SK-N-SH treated with all-trans-retinoic acid at 6 μM for 48 hours (cell line): ENCODE results near the gene SEMA5A.
A peak's percentile ranks its signal among the peaks of the same experiment; 100 is the strongest.

Experiments
- ATAC-seq: fragments of 200-7000 bp; cut with Tn5 transposase; 3 replicates; pipeline ENCODE4 v1.9.1; 2020; ENCODE audit warnings: mild to moderate bottlenecking, moderate library complexity
- ARNTL ChIP-seq: fragments of 450-650 bp; formaldehyde crosslinking; IDR thresholded peaks from 2 replicates; pipeline ENCODE4 v1.5.0; 2020; ENCODE audit warnings: low read depth, mild to moderate bottlenecking, moderate library complexity, borderline replicate concordance
- BACH2 ChIP-seq: fragments of 250-450 bp; sonication (Bioruptor Pico); IDR thresholded peaks from 2 replicates; pipeline ENCODE4 v1.9.0; 2021; ENCODE audit warnings: mild to moderate bottlenecking, borderline replicate concordance
- CREB5 ChIP-seq: fragments of 250-450 bp; sonication (Bioruptor Pico); IDR thresholded peaks from 2 replicates; pipeline ENCODE4 v1.5.1; 2020; ENCODE audit warnings: low read depth, mild to moderate bottlenecking, moderate library complexity
- CSDC2 ChIP-seq: fragments of 250-450 bp; sonication (Bioruptor Pico); IDR thresholded peaks from 2 replicates; pipeline ENCODE4 v1.5.0; 2020; ENCODE audit warnings: mild to moderate bottlenecking, moderate library complexity
- CSRNP3 ChIP-seq: fragments of 250-450 bp; sonication (Bioruptor Pico); IDR thresholded peaks from 2 replicates; pipeline ENCODE4 v1.5.1; 2021; ENCODE audit warnings: mild to moderate bottlenecking, moderate library complexity
- ESRRG ChIP-seq: fragments of 250-450 bp; sonication (Bioruptor Pico); IDR thresholded peaks from 2 replicates; pipeline ENCODE4 v1.6.1; 2021; ENCODE audit warnings: mild to moderate bottlenecking
- GLIS3 ChIP-seq: fragments of 250-450 bp; sonication (Bioruptor Pico); IDR thresholded peaks from 2 replicates; pipeline ENCODE4 v1.5.0; 2020; ENCODE audit warnings: mild to moderate bottlenecking, moderate library complexity
- ISL1 ChIP-seq: fragments of 250-450 bp; sonication (Bioruptor Pico); IDR thresholded peaks from 2 replicates; pipeline ENCODE4 v2.1.2; 2022; ENCODE audit warnings: mild to moderate bottlenecking, moderate library complexity
- PATZ1 ChIP-seq: fragments of 250-450 bp; sonication (Bioruptor Pico); IDR thresholded peaks from 2 replicates; pipeline ENCODE4 v1.8.0; 2020; ENCODE audit warnings: mild to moderate bottlenecking, moderate library complexity, borderline replicate concordance
- POU6F1 ChIP-seq: fragments of 250-450 bp; sonication (Bioruptor Pico); IDR thresholded peaks from 2 replicates; pipeline ENCODE4 v1.8.0; 2021; ENCODE audit warnings: low read depth, mild to moderate bottlenecking, moderate library complexity, borderline replicate concordance
- RARB ChIP-seq: fragments of 250-450 bp; sonication (Bioruptor Pico); IDR thresholded peaks from 2 replicates; pipeline ENCODE4 v1.8.0; 2021; ENCODE audit warnings: mild to moderate bottlenecking, moderate library complexity
- SNAI2 ChIP-seq: fragments of 250-450 bp; sonication (Bioruptor Pico); IDR thresholded peaks from 2 replicates; pipeline ENCODE4 v1.5.0; 2020; ENCODE audit warnings: mild to moderate bottlenecking, moderate library complexity
- TOX ChIP-seq: fragments of 250-450 bp; sonication (Bioruptor Pico); IDR thresholded peaks from 2 replicates; pipeline ENCODE4 v1.8.0; 2021; ENCODE audit warnings: mild to moderate bottlenecking, moderate library complexity, borderline replicate concordance
- TSHZ2 ChIP-seq: fragments of 250-450 bp; sonication (Bioruptor Pico); IDR thresholded peaks from 2 replicates; pipeline ENCODE4 v1.5.0; 2020; ENCODE audit warnings: mild to moderate bottlenecking, moderate library complexity
- ZC3H10 ChIP-seq: fragments of 250-450 bp; sonication (Bioruptor Pico); IDR thresholded peaks from 2 replicates; pipeline ENCODE4 v1.5.1; 2021; ENCODE audit warnings: mild to moderate bottlenecking, moderate library complexity
- ZFP3 ChIP-seq: fragments of 250-450 bp; sonication (Bioruptor Pico); IDR thresholded peaks from 2 replicates; pipeline ENCODE4 v1.5.0; 2020; ENCODE audit warnings: mild to moderate bottlenecking, moderate library complexity
- ZFP30 ChIP-seq: fragments of 450-650 bp; formaldehyde crosslinking; IDR thresholded peaks from 2 replicates; pipeline ENCODE4 v1.5.0; 2022; ENCODE audit warnings: mild to moderate bottlenecking, moderate library complexity
- ZNF70 ChIP-seq: fragments of 450-650 bp; formaldehyde crosslinking; IDR thresholded peaks from 2 replicates; pipeline ENCODE4 v1.5.0; 2020; ENCODE audit warnings: mild to moderate bottlenecking, moderate library complexity
- ZNF8 ChIP-seq: fragments of 450-650 bp; formaldehyde crosslinking; IDR thresholded peaks from 2 replicates; pipeline ENCODE4 v1.5.0; 2020; ENCODE audit warnings: mild to moderate bottlenecking, moderate library complexity

SEMA5A gene

GRCh38 chr5:9157020-9157419 is 388.9 kb downstream of the SEMA5A start:
- TF ChIP-seq TSHZ2 (CRISPR knock-in tag) (no peak), ZC3H10 (CRISPR knock-in tag) (no peak), CSRNP3 (CRISPR knock-in tag) (no peak), ZNF8 (no peak), SNAI2 (no peak), ZNF70 (CRISPR knock-in tag) (no peak), RARB (CRISPR knock-in tag) (no peak), TOX (CRISPR knock-in tag) (no peak), PATZ1 (CRISPR knock-in tag) (no peak), CSDC2 (CRISPR knock-in tag) (no peak), ZFP30 (CRISPR knock-in tag) (no peak), ESRRG (no peak), ARNTL (CRISPR knock-in tag) (no peak)
- peak; percentile 22; the same call in 1 of the 3 replicates for ATAC-seq

- peak; percentile 92 for ATAC-seq
- TF ChIP-seq ESRRG (no peak), TSHZ2 (CRISPR knock-in tag) (no peak), ZFP30 (CRISPR knock-in tag) (no peak)
Measured at GRCh38 chr5:9156282-9156681, 389.6 kb downstream of the SEMA5A start.

- TF ChIP-seq SNAI2 (no peak), GLIS3 (CRISPR knock-in tag) (no peak), BACH2 (CRISPR knock-in tag) (no peak), CSRNP3 (CRISPR knock-in tag) (no peak), TOX (CRISPR knock-in tag) (no peak), ARNTL (CRISPR knock-in tag) (no peak), ESRRG (no peak), ISL1 (no peak), PATZ1 (CRISPR knock-in tag) (no peak), POU6F1 (CRISPR knock-in tag) (no peak), CREB5 (CRISPR knock-in tag) (no peak), ZFP3 (CRISPR knock-in tag) (no peak)
- no peak for ATAC-seq
Measured at GRCh38 chr5:9151684-9152427, 394.0 kb downstream of the SEMA5A start.
